HCT116 (cell line): ENCODE results near the gene OLFML2A. TPM values are rescaled to one million over a fixed set of nuclear protein-coding genes. Genes with fewer than 3 reads are reported as not detected.
"Not testable (repeated sequence)": the region's sequence is repeated elsewhere in the genome, so short reads cannot be mapped to it uniquely, and the experiment has no call there.

Source experiments
- ATAC-seq: fragments of 200-7000 bp; cut with Tn5 transposase; 2 replicates; pipeline ENCODE4 v1.9.1; 2020; ENCODE audit warnings: mild to moderate bottlenecking, moderate library complexity
- BruUV-seq: library from RNA; stranded (reverse); fragments of 400-500 nt; replicated peaks from 2 replicates; lab custom pipeline; 2021; lab: Mats Ljungman, UMichigan
- CTCF ChIA-PET: fragments of 300-600 bp; sonication (Branson Sonifier 250); formaldehyde crosslinking; loops from one replicate; lab custom pipeline; 2021; ENCODE audit warnings: antibody characterized with exemption; lab: Charles Lee
- POLR2A ChIA-PET: fragments of 300-600, 350-600 bp; sonication (Branson Sonifier 250); formaldehyde crosslinking; loops from one replicate; lab custom pipeline; 2021; ENCODE audit warnings: antibody characterized with exemption; lab: Charles Lee
- RAD21 ChIA-PET, 2 experiments: fragments of 300-600 bp; sonication (Branson Sonifier 250); formaldehyde crosslinking; loops; one replicate each; lab custom pipeline; 2023; ENCODE audit warnings: low total read pairs in 2 of 2; ENCODE audit not compliant: uncharacterized antibody in 2 of 2, unreplicated experiment in 2 of 2, low non-redundant PET in 1 of 2; lab: Charles Lee
- DNase-seq: peaks from one replicate; pipeline ENCODE4 v3.0.0-alpha.2; 2010; ENCODE audit warnings: low read depth, low spot score
- H2AFZ ChIP-seq: fragments of 200-600 bp; shearing (Covaris generic), sonication (generic); 2 replicates; pipeline ENCODE4 v1.6.1; 2017; ENCODE audit warnings: low read depth, mixed run types, mixed read lengths, antibody characterized with exemption, low read length; ENCODE audit not compliant: poor library complexity, severe bottlenecking
- H3K27ac ChIP-seq: 2 replicates; pipeline ENCODE4 v1.5.1; 2012; ENCODE audit warnings: low read depth, low read length
- H3K27me3 ChIP-seq: fragments of 200-600 bp; sonication (generic); 2 replicates; pipeline ENCODE4 v1.6.1; 2016; ENCODE audit warnings: mixed run types, low read length, mixed read lengths; ENCODE audit not compliant: insufficient read depth
- H3K36me3 ChIP-seq, 2 experiments: fragments of 200-500 bp in 1 of 2; fragments of 200-600 bp in 1 of 2; sonication (Bioruptor generic) in 1 of 2; sonication (generic) in 1 of 2; 2 replicates each; pipeline versions ENCODE4 v1.5.1 to v1.6.1; 2014 to 2016; ENCODE audit warnings: low read length in 2 of 2, inconsistent platforms in 1 of 2, mixed read lengths in 1 of 2, mixed run types in 1 of 2; ENCODE audit not compliant: insufficient read depth in 2 of 2, control insufficient read depth in 1 of 2
- H3K4me1 ChIP-seq, 2 experiments: fragments of 200-600 bp in 1 of 2; sonication (generic) in 1 of 2; 2 replicates each; pipeline versions ENCODE4 v1.5.1 to v1.6.1; 2012 to 2017; ENCODE audit warnings: low read length in 2 of 2, inconsistent platforms in 1 of 2, mild to moderate bottlenecking in 1 of 2, mixed read lengths in 1 of 2, mixed run types in 1 of 2, moderate library complexity in 1 of 2; ENCODE audit not compliant: insufficient read depth in 2 of 2, control insufficient read depth in 1 of 2
- H3K4me2 ChIP-seq: fragments of 200-600 bp; sonication (generic); 2 replicates; pipeline ENCODE4 v1.6.1; 2017; ENCODE audit warnings: mixed run types, low read length, mixed read lengths
- H3K4me3 ChIP-seq, 2 experiments: fragments of 200-600 bp in 1 of 2; sonication (generic) in 1 of 2; replicated peaks in 1 of 2; 2 replicates each; pipeline ENCODE4 v1.5.1; 2011 to 2016; ENCODE audit warnings: low read length in 2 of 2, control low read depth in 1 of 2, low read depth in 1 of 2, mild to moderate bottlenecking in 1 of 2, mixed read lengths in 1 of 2, mixed run types in 1 of 2
- H3K79me2 ChIP-seq: fragments of 200-600 bp; sonication (generic); 2 replicates; pipeline ENCODE4 v1.6.1; 2017; ENCODE audit warnings: mild to moderate bottlenecking, mixed run types, low read length, moderate library complexity, mixed read lengths; ENCODE audit not compliant: insufficient read depth
- H3K9ac ChIP-seq: fragments of 200-600 bp; sonication (generic); 2 replicates; pipeline ENCODE4 v1.6.1; 2016; ENCODE audit warnings: low read length, mixed read lengths
- H3K9me2 ChIP-seq: fragments of 200-600 bp; sonication (generic), shearing (Covaris generic); 2 replicates; pipeline ENCODE4 v1.6.1; 2017; ENCODE audit warnings: mixed run types, mild to moderate bottlenecking, moderate library complexity; ENCODE audit not compliant: insufficient read depth
- H3K9me3 ChIP-seq, 2 experiments: fragments of 200-500 bp in 1 of 2; fragments of 200-600 bp in 1 of 2; sonication (Bioruptor generic) in 1 of 2; sonication (generic) in 1 of 2; 2 replicates each; pipeline ENCODE4 v1.6.1; 2014 to 2017; ENCODE audit warnings: low read length in 2 of 2, mixed read lengths in 2 of 2, inconsistent platforms in 1 of 2, low read depth in 1 of 2, mild to moderate bottlenecking in 1 of 2, mixed run types in 1 of 2, moderate library complexity in 1 of 2; ENCODE audit not compliant: control insufficient read depth in 1 of 2, insufficient read depth in 1 of 2
- H4K20me1 ChIP-seq: fragments of 200-600 bp; sonication (generic), shearing (Covaris generic); 2 replicates; pipeline ENCODE4 v1.6.1; 2017; ENCODE audit warnings: mixed run types, mild to moderate bottlenecking, moderate library complexity; ENCODE audit not compliant: insufficient read depth
- ATF3 ChIP-seq: IDR thresholded peaks from 2 replicates; pipeline ENCODE4 v1.6.1; 2012
- CBX3 ChIP-seq: IDR thresholded peaks from 2 replicates; pipeline ENCODE4 v1.6.1; 2012; ENCODE audit warnings: low read depth
- ELF1 ChIP-seq: IDR thresholded peaks from 2 replicates; pipeline ENCODE4 v1.6.1; 2012; ENCODE audit warnings: low read depth, borderline replicate concordance
- EZH2phosphoT487 ChIP-seq: fragments of 200-600 bp; IDR thresholded peaks from 2 replicates; pipeline ENCODE4 v1.6.1; 2018; ENCODE audit warnings: antibody characterized with exemption, borderline replicate concordance
- FOSL1 ChIP-seq: IDR thresholded peaks from 2 replicates; pipeline ENCODE4 v1.6.1; 2012; ENCODE audit warnings: low read depth
- JUND ChIP-seq: IDR thresholded peaks from 2 replicates; pipeline ENCODE4 v1.6.1; 2012
- POLR2A ChIP-seq: IDR thresholded peaks from 2 replicates; pipeline ENCODE4 v1.7.0; 2011; ENCODE audit warnings: borderline replicate concordance; ENCODE audit not compliant: insufficient read depth, insufficient read length; ENCODE audit errors: extremely low read depth
- POLR2AphosphoS5 ChIP-seq: IDR thresholded peaks from 2 replicates; pipeline ENCODE4 v1.6.1; 2011; ENCODE audit warnings: mild to moderate bottlenecking, low read depth, low read length, moderate library complexity
- SP1 ChIP-seq: IDR thresholded peaks from 2 replicates; pipeline ENCODE4 v1.6.1; 2012; ENCODE audit warnings: low read depth
- ZFX ChIP-seq: fragments of 450-650 bp; IDR thresholded peaks from 2 replicates; pipeline ENCODE4 v1.6.1; 2017
- intact Hi-C: fragments of 100-400 bp; cut with micrococcal nuclease; formaldehyde crosslinking; loops from 2 replicates; pipeline ENCODE4 v1.10.0; 2022
- total RNA-seq: library from RNA; stranded (reverse); gene quantifications from one replicate; pipeline ENCODE4 v1.2.1, GENCODE V29; 2021; ENCODE audit not compliant: unreplicated experiment
- TF ChIP-seq, protein P1 (sequence below): IDR thresholded peaks from 2 replicates; pipeline ENCODE4 v1.6.1; 2011; ENCODE audit warnings: mild to moderate bottlenecking, low read length, moderate library complexity; ENCODE audit not compliant: insufficient replicate concordance; ENCODE audit errors: extremely low read depth

Gene OLFML2A
- total RNA-seq, 1 experiment from 2014 or later, result 6.3 TPM

- ChIA-PET CTCF (interaction anchor here (1.0 to 3.1 kb wide), 2 partner anchors 9 to 73 kb away, joined by 3 to 12 read pairs; partner anchors contain the start of genes NR6A1 and WDR38), POLR2A (no interaction called here)
- Histone ChIP-seq H3K79me2 (no peaks in the 10 kb centered on the region), H3K4me2 (no peak overlapping the region), H3K27me3 (no peaks in the 10 kb centered on the region), H3K4me3 (no peak overlapping the region), H3K4me1 (peaks cover 12 to 28% of the 10 kb centered on the region in 2 experiments), H3K36me3 (no peaks in the 10 kb centered on the region), H2AFZ (no peak overlapping the region), H3K27ac (no peak overlapping the region), H3K9ac (no peak overlapping the region)
- no peak for ATAC-seq
- intact Hi-C loops, result no loop called here
- no peak for TF ChIP-seq JUND
- no peak for TF ChIP-seq POLR2AphosphoS5
- no peak for TF ChIP-seq POLR2A
- no peak for TF ChIP-seq EZH2phosphoT487
- no peak for TF ChIP-seq ELF1
- TF ChIP-seq CBX3, result no peak
- no peak for TF ChIP-seq SP1
- no peak for TF ChIP-seq ATF3
- TF ChIP-seq ZFX, result no peak
- no peak for TF ChIP-seq FOSL1
- TF ChIP-seq, protein P1, sequence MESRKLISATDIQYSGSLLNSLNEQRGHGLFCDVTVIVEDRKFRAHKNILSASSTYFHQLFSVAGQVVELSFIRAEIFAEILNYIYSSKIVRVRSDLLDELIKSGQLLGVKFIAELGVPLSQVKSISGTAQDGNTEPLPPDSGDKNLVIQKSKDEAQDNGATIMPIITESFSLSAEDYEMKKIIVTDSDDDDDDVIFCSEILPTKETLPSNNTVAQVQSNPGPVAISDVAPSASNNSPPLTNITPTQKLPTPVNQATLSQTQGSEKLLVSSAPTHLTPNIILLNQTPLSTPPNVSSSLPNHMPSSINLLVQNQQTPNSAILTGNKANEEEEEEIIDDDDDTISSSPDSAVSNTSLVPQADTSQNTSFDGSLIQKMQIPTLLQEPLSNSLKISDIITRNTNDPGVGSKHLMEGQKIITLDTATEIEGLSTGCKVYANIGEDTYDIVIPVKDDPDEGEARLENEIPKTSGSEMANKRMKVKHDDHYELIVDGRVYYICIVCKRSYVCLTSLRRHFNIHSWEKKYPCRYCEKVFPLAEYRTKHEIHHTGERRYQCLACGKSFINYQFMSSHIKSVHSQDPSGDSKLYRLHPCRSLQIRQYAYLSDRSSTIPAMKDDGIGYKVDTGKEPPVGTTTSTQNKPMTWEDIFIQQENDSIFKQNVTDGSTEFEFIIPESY, result no peak
- TF ChIP-seq, all 23 proteins: peak for 0
- H4K20me1 ChIP-seq, result no peaks in the 10 kb centered on the region
- RAD21 ChIA-PET, result no interaction called here
- no peaks in the 10 kb centered on the region for H3K9me3 ChIP-seq
- BruUV-seq, result no TSS peak
- no peaks in the 10 kb centered on the region for H3K9me2 ChIP-seq
- DNase-seq, result no peak
Observed at GRCh38 chr9:124844291-124844690, 67.4 kb downstream of the OLFML2A start.

- H3K4me2 ChIP-seq, H3K27me3 ChIP-seq, RAD21 ChIA-PET, intact Hi-C loops, H3K36me3 ChIP-seq, H3K9me3 ChIP-seq, H4K20me1 ChIP-seq, H3K4me3 ChIP-seq, ATAC-seq, H3K4me1 ChIP-seq, H3K27ac ChIP-seq, H2AFZ ChIP-seq, H3K9ac ChIP-seq, DNase-seq, POLR2A ChIA-PET, BruUV-seq, H3K9me2 ChIP-seq, H3K79me2 ChIP-seq: not testable (repeated sequence)
- CTCF ChIA-PET, result interaction anchor here (1.3 to 3.1 kb wide), 2 partner anchors 12 to 75 kb away, joined by 3 to 12 read pairs; partner anchors contain the start of gene NR6A1
Observed at GRCh38 chr9:124846467-124846866, 69.5 kb downstream of the OLFML2A start.
